ENCODE measurements around the gene ZNF423. TPM values are rescaled to one million over a fixed set of nuclear protein-coding genes. Genes with fewer than 3 reads are reported as not detected.
"Not testable (repeated sequence)": the region's sequence is repeated elsewhere in the genome, so short reads cannot be mapped to it uniquely, and the experiment has no call there.

The ZNF423 gene
- total and polyA plus RNA-seq, 9 of the 15 experiments (the other 6 are each of a cell fraction or from before 2014, with no cell fraction given), result not detected

DNA sequence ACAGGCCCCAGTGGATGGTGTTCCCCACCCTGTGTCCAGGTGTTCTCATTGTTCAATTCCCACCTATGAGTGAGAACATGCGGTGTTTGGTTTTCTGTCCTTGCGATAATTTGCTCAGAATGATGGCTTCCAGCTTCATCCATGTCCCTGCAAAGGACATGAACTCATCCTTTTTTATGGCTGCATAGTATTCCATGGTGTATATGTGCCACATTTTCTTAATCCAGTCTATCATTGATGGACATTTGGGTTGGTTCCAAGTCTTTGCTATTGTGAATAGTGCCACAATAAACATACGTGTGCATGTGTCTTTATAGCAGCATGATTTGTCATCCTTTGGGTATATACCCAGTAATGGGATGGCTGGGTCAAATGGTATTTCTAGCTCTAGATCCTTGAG, 22.6 kb upstream of the ZNF423 start:
- H3K27ac ChIP-seq (ENCODE audit: extremely low read depth, low read depth, low read length); H3K4me2 ChIP-seq (ENCODE audit: insufficient read depth, low read length); H3K9ac ChIP-seq (ENCODE audit: insufficient read depth in 1 of 2, low read depth in 2 of 2, low read length in 2 of 2); H2AFZ ChIP-seq (ENCODE audit: low read depth, low read length); H3K9me3 ChIP-seq (replicated peaks; ENCODE audit: control insufficient read depth, insufficient read depth, low read depth, low read length); H4K20me1 ChIP-seq (replicated peaks; ENCODE audit: control insufficient read depth, insufficient read depth, low read length); BruUV-seq (replicated peaks); intact Hi-C loops (cut with micrococcal nuclease); in situ Hi-C loops (cut with MboI); H3K79me2 ChIP-seq (ENCODE audit: control insufficient read depth, insufficient read depth, low read length); H3K4me3 ChIP-seq; DNase-seq (ENCODE audit: extremely low read depth in 1 of 4, low spot score in 3 of 4); ATAC-seq; FAIRE-seq; H3K36me3 ChIP-seq (ENCODE audit: control insufficient read depth, insufficient read depth, low read length); H3K9me1 ChIP-seq (ENCODE audit: control insufficient read depth, insufficient read depth, low read length); H3K4me1 ChIP-seq (replicated peaks in 1 of 2; ENCODE audit: control insufficient read depth in 2 of 2, insufficient read depth in 2 of 2, low read length in 2 of 2): not testable (repeated sequence)
- ChIA-PET POLR2A (interaction anchor here (1.0 kb wide), 1 partner anchor 21 kb away, joined by 4 read pairs; no protein-coding TSS in a partner anchor), CTCF (ENCODE audit: low intra/inter-chr PET ratio) (interaction anchor here (0.6 kb wide), 1 partner anchor 928 kb away, joined by 3 read pairs; no protein-coding TSS in a partner anchor)
- H3K27me3 ChIP-seq (ENCODE audit: control insufficient read depth in 2 of 2, insufficient read depth in 2 of 2, low read length in 2 of 2), result peaks cover 0 to 34% of the 10 kb centered on the region in 2 experiments; a peak in 2 of 5 replicates
- 14% methylated on average over 1 of the region's 3 CpGs for WGBS (ENCODE audit: insufficient coverage, low coverage, missing lambda C conversion rate)

GRCh38 chr16:49876716-49877129, 20.8 kb upstream of the ZNF423 start:
- no peaks in the 10 kb centered on the region for H3K9me3 ChIP-seq (replicated peaks; ENCODE audit: control insufficient read depth, insufficient read depth, low read depth, low read length)
- ChIA-PET POLR2A (interaction anchor here (0.5 kb wide), 2 partner anchors 60 to 190 kb away, joined by 3 read pairs; no protein-coding TSS in a partner anchor), CTCF (ENCODE audit: low intra/inter-chr PET ratio) (no interaction called here)
- H3K79me2 ChIP-seq (ENCODE audit: control insufficient read depth, insufficient read depth, low read length), result no peaks in the 10 kb centered on the region
- H3K9me1 ChIP-seq (ENCODE audit: control insufficient read depth, insufficient read depth, low read length), result no peaks in the 10 kb centered on the region
- DNase-seq (ENCODE audit: extremely low read depth in 1 of 4, low spot score in 3 of 4), result peak; percentile 56 to 92 (median 88)
- no peak overlapping the region for H3K9ac ChIP-seq (ENCODE audit: insufficient read depth in 1 of 2, low read depth in 2 of 2, low read length in 2 of 2)
- in situ Hi-C loops (cut with MboI), result no loop called here
- ATAC-seq, result peak; percentile 97
- peaks cover 4 to 42% of the 10 kb centered on the region in 2 experiments; a peak in 4 of 5 replicates for H3K27me3 ChIP-seq (ENCODE audit: control insufficient read depth in 2 of 2, insufficient read depth in 2 of 2, low read length in 2 of 2)
- BruUV-seq (replicated peaks), result no TSS peak
- no peak overlapping the region for H3K4me2 ChIP-seq (ENCODE audit: insufficient read depth, low read length)
- H3K36me3 ChIP-seq (ENCODE audit: control insufficient read depth, insufficient read depth, low read length), result no peaks in the 10 kb centered on the region
- no peak overlapping the region for H2AFZ ChIP-seq (ENCODE audit: low read depth, low read length)
- no peak overlapping the region for H3K27ac ChIP-seq (ENCODE audit: extremely low read depth, low read depth, low read length)
- intact Hi-C loops (cut with micrococcal nuclease), result no loop called here
- 0% methylated on average over 4 of the region's 22 CpGs for WGBS (ENCODE audit: insufficient coverage, low coverage, missing lambda C conversion rate)
- no peak overlapping the region for H3K4me3 ChIP-seq
- peaks cover 0 to 10% of the 10 kb centered on the region in 2 experiments; a peak in 2 of 5 replicates for H3K4me1 ChIP-seq (replicated peaks in 1 of 2; ENCODE audit: control insufficient read depth in 2 of 2, insufficient read depth in 2 of 2, low read length in 2 of 2)
- no peaks in the 10 kb centered on the region for H4K20me1 ChIP-seq (replicated peaks; ENCODE audit: control insufficient read depth, insufficient read depth, low read length)
- no peak for FAIRE-seq
- 0 out of 2 replicates have a peak, but pooled peaks have one; percentile 31 for TF ChIP-seq XRCC5 (IDR thresholded peaks at IDR 0.05; ENCODE audit: low read depth, low read length)
- no peak for TF ChIP-seq ELF2 (CRISPR knock-in tag; IDR thresholded peaks at IDR 0.05)
- TF ChIP-seq ZZZ3 (IDR thresholded peaks at IDR 0.05), result no peak
- peak; percentile 44; the same call in 1 of the 2 replicates for TF ChIP-seq TFAP4 (CRISPR knock-in tag; IDR thresholded peaks at IDR 0.05; ENCODE audit: borderline replicate concordance)
- peak; percentile 53 to 60 for TF ChIP-seq NRF1 (conservative IDR thresholded peaks at IDR 0.05 in 1 of 2, IDR thresholded peaks at IDR 0.05 in 1 of 2)
- TF ChIP-seq, protein P1, sequence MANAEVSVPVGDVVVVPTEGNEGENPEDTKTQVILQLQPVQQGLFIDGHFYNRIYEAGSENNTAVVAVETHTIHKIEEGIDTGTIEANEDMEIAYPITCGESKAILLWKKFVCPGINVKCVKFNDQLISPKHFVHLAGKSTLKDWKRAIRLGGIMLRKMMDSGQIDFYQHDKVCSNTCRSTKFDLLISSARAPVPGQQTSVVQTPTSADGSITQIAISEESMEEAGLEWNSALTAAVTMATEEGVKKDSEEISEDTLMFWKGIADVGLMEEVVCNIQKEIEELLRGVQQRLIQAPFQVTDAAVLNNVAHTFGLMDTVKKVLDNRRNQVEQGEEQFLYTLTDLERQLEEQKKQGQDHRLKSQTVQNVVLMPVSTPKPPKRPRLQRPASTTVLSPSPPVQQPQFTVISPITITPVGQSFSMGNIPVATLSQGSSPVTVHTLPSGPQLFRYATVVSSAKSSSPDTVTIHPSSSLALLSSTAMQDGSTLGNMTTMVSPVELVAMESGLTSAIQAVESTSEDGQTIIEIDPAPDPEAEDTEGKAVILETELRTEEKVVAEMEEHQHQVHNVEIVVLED (CRISPR knock-in tag; IDR thresholded peaks at IDR 0.05), result no peak
- no peak for TF ChIP-seq BRF2 (IDR thresholded peaks at IDR 0.05; ENCODE audit: borderline replicate concordance, insufficient read depth, insufficient read length)
- no peak for TF ChIP-seq POU5F1 (IDR thresholded peaks at IDR 0.05; ENCODE audit: borderline replicate concordance, low read depth, low read length, partially characterized antibody)
- no peak for TF ChIP-seq ILF3 (IDR thresholded peaks at IDR 0.05; ENCODE audit: borderline replicate concordance)
- no peak for TF ChIP-seq CHD1 (IDR thresholded peaks at IDR 0.05; ENCODE audit: low read length)
- no peak for TF ChIP-seq POLR2AphosphoS2 (IDR thresholded peaks at IDR 0.05; ENCODE audit: low read length)
- no peak for TF ChIP-seq TCFL5 (CRISPR knock-in tag; conservative IDR thresholded peaks at IDR 0.05)
